A549 (cell line): ENCODE measurements around the gene LRRD1. TPM values are rescaled to one million over a fixed set of nuclear protein-coding genes. Genes with fewer than 3 reads are reported as not detected.
"Not testable (repeated sequence)": the region's sequence is repeated elsewhere in the genome, so short reads cannot be mapped to it uniquely, and the experiment has no call there.

Experiments used
- ATAC-seq, 2 experiments: fragments of 200-7000 bp in 1 of 2; fragments of >200 bp in 1 of 2; cut with Nextera tagmentation in 1 of 2; cut with Tn5 transposase in 1 of 2; 3 replicates each; pipeline versions ENCODE4 v1.8.0 to v1.9.1; 2018 to 2020; ENCODE audit warnings: mild to moderate bottlenecking in 1 of 2, moderate library complexity in 1 of 2
- CTCF ChIA-PET: fragments of 300-600 bp; sonication (Branson Sonifier 250); formaldehyde crosslinking; extraction: SDS; loops from one replicate; lab custom pipeline; 2021; ENCODE audit warnings: antibody characterized with exemption, inconsistent platforms; lab: Yijun Ruan, JAX
- POLR2A ChIA-PET: fragments of 350-600 bp; formaldehyde crosslinking; extraction: SDS; loops from one replicate; lab custom pipeline; 2021; ENCODE audit warnings: antibody characterized with exemption, inconsistent platforms; lab: Yijun Ruan, JAX
- DNase-seq, 2 experiments: peaks; one replicate each; pipeline versions ENCODE4 v3.0.0 to v3.0.0-alpha.2; 2011 to 2016; ENCODE audit warnings: low read depth in 1 of 2, low spot score in 1 of 2
- FAIRE-seq: peaks from 2 replicates; lab custom pipeline; 2011; peaks lifted over from hg19 to GRCh38; lab: Jason Lieb, UNC
- H3K27ac ChIP-seq, 2 experiments: fragments of >200 bp; sonication (Bioruptor Twin); formaldehyde crosslinking; 3 replicates each; pipeline ENCODE4 v1.5.1; 2016 to 2017
- H3K4me1 ChIP-seq: fragments of >200 bp; sonication (Bioruptor Twin); formaldehyde crosslinking; 3 replicates; pipeline ENCODE4 v1.6.1; 2016
- H3K4me2 ChIP-seq: fragments of >200 bp; sonication (Bioruptor Twin); formaldehyde crosslinking; 3 replicates; pipeline ENCODE4 v1.6.1; 2016
- H3K4me3 ChIP-seq: fragments of >200 bp; sonication (Bioruptor Twin); formaldehyde crosslinking; 3 replicates; pipeline ENCODE4 v1.5.1; 2016
- H3K9me3 ChIP-seq: fragments of >200 bp; sonication (Bioruptor Twin); formaldehyde crosslinking; 3 replicates; pipeline ENCODE4 v1.6.1; 2016
- ATOH8 ChIP-seq: fragments of 250-450 bp; sonication (Bioruptor Pico); IDR thresholded peaks from 2 replicates; pipeline ENCODE4 v1.5.0; 2020; ENCODE audit warnings: low read depth, mild to moderate bottlenecking, moderate library complexity
- CBX8 ChIP-seq: fragments of 200-600 bp; sonication (generic); IDR thresholded peaks from 2 replicates; pipeline ENCODE4 v1.6.1; 2016
- CEBPB ChIP-seq, 2 experiments: fragments of >200 bp in 1 of 2; sonication (Bioruptor Twin) in 1 of 2; formaldehyde crosslinking in 1 of 2; IDR thresholded peaks; 2 replicates each; pipeline ENCODE4 v1.6.1; 2012 to 2016
- EHMT2 ChIP-seq: fragments of 200-600 bp; sonication (generic); IDR thresholded peaks from 2 replicates; pipeline ENCODE4 v1.6.1; 2016; ENCODE audit warnings: antibody characterized with exemption, low read depth, mild to moderate bottlenecking, moderate library complexity
- EP300 ChIP-seq, 2 experiments: fragments of >200 bp; sonication (Bioruptor Twin); formaldehyde crosslinking; IDR thresholded peaks; 2 replicates in 1 of 2; 3 replicates in 1 of 2; pipeline ENCODE4 v1.6.1; 2016 to 2017
- FOSL2 ChIP-seq, 2 experiments: fragments of 450-650 bp in 1 of 2; fragments of >200 bp in 1 of 2; sonication (Bioruptor Twin) in 1 of 2; formaldehyde crosslinking; IDR thresholded peaks; 2 replicates each; pipeline versions ENCODE4 v1.5.0 to v1.6.1; 2016 to 2020; ENCODE audit warnings: mild to moderate bottlenecking in 1 of 2, moderate library complexity in 1 of 2
- FOXS1 ChIP-seq: fragments of 250-450 bp; sonication (Bioruptor Pico); IDR thresholded peaks from 2 replicates; pipeline ENCODE4 v1.5.0; 2020; ENCODE audit warnings: mild to moderate bottlenecking, moderate library complexity
- GATA3 ChIP-seq: IDR thresholded peaks from 2 replicates; pipeline ENCODE4 v1.6.1; 2012; ENCODE audit warnings: borderline replicate concordance
- HOXB13 ChIP-seq: fragments of 250-450 bp; sonication (Bioruptor Pico); IDR thresholded peaks from 2 replicates; pipeline ENCODE4 v1.5.0; 2020; ENCODE audit warnings: low read depth, mild to moderate bottlenecking, moderate library complexity
- MAZ ChIP-seq: fragments of 150-350 bp; IDR thresholded peaks from 2 replicates; pipeline ENCODE4 v1.6.1; 2014; ENCODE audit warnings: antibody characterized with exemption, low read depth, low read length, borderline replicate concordance
- NR3C1 ChIP-seq: fragments of >200 bp; sonication (Bioruptor Twin); formaldehyde crosslinking; IDR thresholded peaks from 3 replicates; pipeline ENCODE4 v1.6.1; 2017
- PBX3 ChIP-seq: IDR thresholded peaks from 2 replicates; pipeline ENCODE4 v1.6.1; 2012
- POLR2A ChIP-seq: IDR thresholded peaks from 2 replicates; pipeline ENCODE4 v1.6.1; 2012; ENCODE audit warnings: mild to moderate bottlenecking, low read length
- RAD21 ChIP-seq, 2 experiments: fragments of >200 bp in 1 of 2; sonication (Bioruptor Twin) in 1 of 2; formaldehyde crosslinking in 1 of 2; IDR thresholded peaks in 1 of 2; conservative IDR thresholded peaks in 1 of 2; 2 replicates in 1 of 2; 3 replicates in 1 of 2; pipeline ENCODE4 v1.6.1; 2012 to 2018; ENCODE audit warnings: inconsistent platforms in 1 of 2
- REST ChIP-seq: fragments of 200-600 bp; sonication (generic); IDR thresholded peaks from 2 replicates; pipeline ENCODE4 v1.6.1; 2016; ENCODE audit warnings: antibody characterized with exemption, mild to moderate bottlenecking, moderate library complexity
- TP53 ChIP-seq: fragments of 250-450 bp; sonication (Bioruptor Pico); IDR thresholded peaks from 2 replicates; pipeline ENCODE4 v1.5.0; 2021; ENCODE audit warnings: mild to moderate bottlenecking, moderate library complexity
- ZC3H11A ChIP-seq: fragments of 450-650 bp; IDR thresholded peaks from 2 replicates; pipeline ENCODE4 v1.6.1; 2014; ENCODE audit warnings: antibody characterized with exemption, mild to moderate bottlenecking
- WGBS: methylation state at CpG from one replicate; pipeline ENCODE4 v1.1.6; 2017; ENCODE audit errors: missing lambda C conversion rate; 5-methylcytosine and 5-hydroxymethylcytosine counted together
- polyA plus RNA-seq, 4 experiments: library from polyadenylated mRNA; depleted of rRNA in 3 of 4; stranded (reverse); fragments of >200 nt; fragmentation: RNase III in 1 of 4; extraction: RNeasy Plus Mini Kit Qiagen cat#74134 plus additional on column Dnase treatment in 1 of 4; gene quantifications; 2 replicates in 3 of 4; 3 replicates in 1 of 4; pipeline ENCODE4 v1.2.3, GENCODE V29; 2011 to 2017
- TF ChIP-seq, protein P1 (sequence below): fragments of 150-350 bp; IDR thresholded peaks from 2 replicates; pipeline ENCODE4 v1.6.1; 2014; ENCODE audit warnings: low read depth, mild to moderate bottlenecking, low read length
- TF ChIP-seq, protein P2 (sequence below): fragments of >200 bp; sonication (Bioruptor Twin); formaldehyde crosslinking; IDR thresholded peaks from 2 replicates; pipeline ENCODE4 v1.6.1; 2016

The LRRD1 gene
- polyA plus RNA-seq, 2 of the 4 experiments (the other 2 are of a cell fraction): not detected

DNA sequence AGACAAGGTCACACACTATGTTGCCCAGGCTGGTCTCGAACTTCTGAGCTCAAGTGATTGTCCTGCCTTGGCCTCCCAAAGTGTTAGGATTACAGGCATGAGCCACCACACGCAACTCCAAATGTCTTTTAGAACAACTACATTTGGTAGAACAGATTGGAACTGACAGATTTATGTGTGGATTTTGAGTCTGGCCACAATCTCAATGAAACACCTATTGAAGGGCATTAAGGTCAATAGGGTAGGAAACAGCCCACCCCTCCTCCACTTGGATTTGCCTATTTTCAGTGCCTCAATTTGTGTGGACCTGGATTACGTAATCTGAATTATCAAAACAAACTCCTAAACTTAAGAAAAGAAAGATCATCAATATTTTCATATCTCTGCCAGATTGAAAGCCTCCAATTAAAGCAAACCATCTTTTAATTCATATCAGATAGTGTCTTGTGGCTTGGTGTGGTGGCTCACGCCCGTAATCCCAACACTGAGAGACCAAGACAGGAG is 29.2 kb downstream of the LRRD1 start:
- no peaks in the 10 kb centered on the region for H3K9me3 ChIP-seq
- no peak overlapping the region for H3K4me3 ChIP-seq
- FAIRE-seq: no peak
- POLR2A ChIA-PET: no interaction called here
- WGBS: 74% methylated on average over 5 of the region's 5 CpGs
- TF ChIP-seq FOXS1: no peak
- TF ChIP-seq GATA3: no peak
- no peak for TF ChIP-seq RAD21 (conservative IDR thresholded peaks at IDR 0.05 in 1 of 2, IDR thresholded peaks at IDR 0.05 in 1 of 2)
- no peak for TF ChIP-seq REST
- no peak for TF ChIP-seq CBX8
- no peak for TF ChIP-seq ZC3H11A
- no peak for TF ChIP-seq TP53 (CRISPR knock-in tag)
- TF ChIP-seq PBX3: no peak
- TF ChIP-seq NR3C1: no peak
- no peak for TF ChIP-seq ATOH8
- no peak for TF ChIP-seq CEBPB (IDR thresholded peaks at IDR 0.05)
- TF ChIP-seq EP300 (IDR thresholded peaks at IDR 0.05): no peak
- TF ChIP-seq MAZ: no peak
- TF ChIP-seq, protein P1, sequence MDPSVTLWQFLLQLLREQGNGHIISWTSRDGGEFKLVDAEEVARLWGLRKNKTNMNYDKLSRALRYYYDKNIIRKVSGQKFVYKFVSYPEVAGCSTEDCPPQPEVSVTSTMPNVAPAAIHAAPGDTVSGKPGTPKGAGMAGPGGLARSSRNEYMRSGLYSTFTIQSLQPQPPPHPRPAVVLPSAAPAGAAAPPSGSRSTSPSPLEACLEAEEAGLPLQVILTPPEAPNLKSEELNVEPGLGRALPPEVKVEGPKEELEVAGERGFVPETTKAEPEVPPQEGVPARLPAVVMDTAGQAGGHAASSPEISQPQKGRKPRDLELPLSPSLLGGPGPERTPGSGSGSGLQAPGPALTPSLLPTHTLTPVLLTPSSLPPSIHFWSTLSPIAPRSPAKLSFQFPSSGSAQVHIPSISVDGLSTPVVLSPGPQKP: no peak
- TF ChIP-seq EHMT2: no peak
- TF ChIP-seq POLR2A: no peak
- TF ChIP-seq, protein P2, sequence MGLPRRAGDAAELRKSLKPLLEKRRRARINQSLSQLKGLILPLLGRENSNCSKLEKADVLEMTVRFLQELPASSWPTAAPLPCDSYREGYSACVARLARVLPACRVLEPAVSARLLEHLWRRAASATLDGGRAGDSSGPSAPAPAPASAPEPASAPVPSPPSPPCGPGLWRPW: no peak
- TF ChIP-seq HOXB13 (CRISPR knock-in tag): no peak
- TF ChIP-seq FOSL2 (IDR thresholded peaks at IDR 0.05): no peak
- no peak for TF ChIP-seq FOSL2 (CRISPR knock-in tag; IDR thresholded peaks at IDR 0.05)
- DNase-seq: no peak
- H3K27ac ChIP-seq: no peak overlapping the region
- H3K4me1 ChIP-seq: no peaks in the 10 kb centered on the region
- CTCF ChIA-PET: no interaction called here
- ATAC-seq: no peak
- H3K4me2 ChIP-seq: no peak overlapping the region

DNA sequence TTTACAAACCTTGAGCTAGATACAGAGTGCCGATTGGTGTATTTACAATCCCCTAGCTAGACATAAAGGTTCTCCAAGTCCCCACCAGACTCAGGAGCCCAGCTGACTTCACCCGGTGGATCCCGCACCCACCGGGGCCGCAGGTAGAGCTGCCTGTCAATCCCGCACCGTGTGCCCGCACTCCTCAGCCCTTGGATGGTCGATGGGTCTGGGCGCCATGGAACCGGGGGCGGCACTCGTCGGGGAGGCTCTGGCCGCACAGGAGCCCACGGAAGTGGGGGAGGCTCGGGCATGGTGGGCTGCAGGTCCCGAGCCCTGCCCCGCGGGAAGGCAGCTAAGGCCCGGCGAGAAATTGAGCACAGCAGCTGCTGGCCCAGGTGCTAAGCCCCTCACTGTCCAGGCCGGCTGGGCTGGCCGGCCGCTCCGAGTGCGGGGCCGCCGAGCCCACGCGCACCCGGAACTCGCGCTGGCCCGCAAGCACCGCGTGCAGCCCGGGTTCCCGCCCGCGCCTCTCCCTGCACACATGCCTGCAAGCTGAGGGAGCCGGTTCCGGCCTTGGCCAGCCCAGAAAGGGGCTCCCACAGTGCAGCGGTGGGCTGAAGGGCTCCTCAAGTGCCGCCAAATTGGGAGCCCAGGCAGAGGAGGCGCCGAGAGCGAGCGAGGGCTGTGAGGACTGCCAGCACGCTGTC is 35.6 kb downstream of the LRRD1 start:
- H3K4me2 ChIP-seq, POLR2A ChIA-PET, FAIRE-seq, ATAC-seq, H3K4me1 ChIP-seq, H3K27ac ChIP-seq, DNase-seq, H3K4me3 ChIP-seq, H3K9me3 ChIP-seq: not testable (repeated sequence)
- 90% methylated on average over 20 of the region's 50 CpGs for WGBS
- CTCF ChIA-PET: interaction anchor here (1.2 kb wide), 1 partner anchor 10 kb away, joined by 3 read pairs; no protein-coding TSS in a partner anchor

DNA sequence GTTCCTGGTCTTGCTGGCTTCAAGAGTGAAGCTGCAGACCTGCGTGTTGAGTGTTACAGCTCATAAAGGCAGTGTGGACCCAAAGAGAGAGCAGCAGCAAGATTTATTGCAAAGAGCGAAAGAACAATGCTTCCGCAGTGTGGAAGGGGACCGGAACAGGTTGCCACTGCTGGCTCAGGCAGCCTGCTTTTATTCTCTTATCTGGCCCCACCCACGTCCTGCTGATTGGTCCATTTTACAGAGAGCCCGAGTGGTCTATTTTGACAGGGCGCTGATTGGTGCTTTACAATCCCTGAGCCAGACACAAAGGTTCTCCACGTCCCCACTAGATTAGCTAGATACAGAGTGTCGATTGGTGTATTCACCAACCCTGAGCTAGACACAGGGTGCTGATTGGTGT is 36.2 kb downstream of the LRRD1 start:
- FAIRE-seq, POLR2A ChIA-PET, H3K9me3 ChIP-seq: not testable (repeated sequence)

More for the DNA sequence above, 36.2 kb downstream of the LRRD1 start:
- not testable (repeated sequence) for H3K4me2 ChIP-seq, H3K27ac ChIP-seq, H3K4me3 ChIP-seq, H3K4me1 ChIP-seq, ATAC-seq, DNase-seq
- WGBS: 61% methylated on average over 9 of the region's 9 CpGs
- CTCF ChIA-PET: interaction anchor here (1.2 kb wide), 1 partner anchor 11 kb away, joined by 3 read pairs; no protein-coding TSS in a partner anchor
